ENCODE measurements around the gene RNF7. TPM values are rescaled to one million over a fixed set of nuclear protein-coding genes. Genes with fewer than 3 reads are reported as not detected.
A peak's percentile ranks its signal among the peaks of the same experiment; 100 is the strongest.

RNF7 gene
- polyA plus RNA-seq, 3 donors = 92.2 to 206 (median 187) TPM

GRCh38 chr3:141738891-141739363 is 829 bp downstream of the RNF7 start:
- no peak for TF ChIP-seq CTCF (IDR thresholded peaks at IDR 0.05)
- Mint-ChIP-seq H3K27ac (peak overlapping the region; percentile 98 to 100 (median 98)), H3K9me3 (no peaks in the 10 kb centered on the region), H3K4me3 (peak overlapping the region; percentile 94 to 99), H3K27me3 (ENCODE audit: low read depth in 3 of 3) (no peaks in the 10 kb centered on the region), H3K4me1 (peaks cover 47% of the 10 kb centered on the region), H3K36me3 (peaks cover 9 to 12% of the 10 kb centered on the region in 2 donors)
- Histone ChIP-seq H4K20me1 (ENCODE audit: insufficient read depth, low read length) (peaks cover 30% of the 10 kb centered on the region), H3K4me3 (replicated peaks in 1 of 3; ENCODE audit: low read depth in 2 of 3, low read length in 3 of 3) (peak overlapping the region; percentile 69 to 98 (median 87)), H3K27ac (ENCODE audit: low read depth in 1 of 2, low read length in 2 of 2) (peak overlapping the region; percentile 95 to 99), H3K9me3 (replicated peaks in 1 of 2; ENCODE audit: control insufficient read depth in 1 of 2, insufficient read depth in 1 of 2, low read length in 2 of 2) (no peaks in the 10 kb centered on the region), H3K4me1 (ENCODE audit: control insufficient read depth in 1 of 2, insufficient read depth in 2 of 2, low read length in 2 of 2) (peaks cover 25 to 37% of the 10 kb centered on the region in 2 donors), H3K9ac (ENCODE audit: insufficient read depth, low read length, poor library complexity, severe bottlenecking) (peak overlapping the region; percentile 96), H3K79me2 (ENCODE audit: insufficient read depth, low read length) (peaks cover 58% of the 10 kb centered on the region), H3K27me3 (ENCODE audit: control insufficient read depth in 2 of 2, insufficient read depth in 2 of 2, low read length in 2 of 2) (no peaks in the 10 kb centered on the region), H3K4me2 (replicated peaks; ENCODE audit: extremely low read depth, low read length, poor library complexity, severe bottlenecking) (peak overlapping the region; percentile 80), H2AFZ (ENCODE audit: insufficient read depth, low read depth, low read length, poor library complexity, severe bottlenecking) (peak overlapping the region; percentile 79), H3K36me3 (replicated peaks in 1 of 2; ENCODE audit: control insufficient read depth in 1 of 2, insufficient read depth in 2 of 2, low read length in 2 of 2) (peaks cover 6 to 11% of the 10 kb centered on the region in 2 donors)
- intact Hi-C loops (cut with micrococcal nuclease) = loop anchor here (2.0 to 10.0 kb wide), 5 partner anchors 54 to 254 kb away; partner anchors contain the start of gene RASA2 (in 1 of the 2)
- 5% methylated on average over 7 of the region's 11 CpGs for WGBS (ENCODE audit: insufficient coverage)
- peak; percentile 59 to 72 (median 60) for DNase-seq

GRCh38 chr3:141739731-141740130 is 1.6 kb downstream of the RNF7 start:
- Mint-ChIP-seq H3K36me3 (peaks cover 17 to 19% of the 10 kb centered on the region in 2 donors), H3K27me3 (ENCODE audit: low read depth in 3 of 3) (no peaks in the 10 kb centered on the region), H3K4me1 (peaks cover 47% of the 10 kb centered on the region), H3K27ac (peak overlapping the region in 5 of 7 donors; percentile 98 to 100 (median 98)), H3K4me3 (peak overlapping the region; percentile 94 to 99), H3K9me3 (no peaks in the 10 kb centered on the region)
- H3K79me2 ChIP-seq (ENCODE audit: insufficient read depth, low read length) = peaks cover 66% of the 10 kb centered on the region
- no peak overlapping the region for H2AFZ ChIP-seq (ENCODE audit: insufficient read depth, low read depth, low read length, poor library complexity, severe bottlenecking)
- no peaks in the 10 kb centered on the region for H3K9me3 ChIP-seq (replicated peaks in 1 of 2; ENCODE audit: control insufficient read depth in 1 of 2, insufficient read depth in 1 of 2, low read length in 2 of 2)
- H3K4me3 ChIP-seq (replicated peaks in 1 of 3; ENCODE audit: low read depth in 2 of 3, low read length in 3 of 3) = peak overlapping the region in 1 of 3 experiments; percentile 87
- no peak overlapping the region for H3K9ac ChIP-seq (ENCODE audit: insufficient read depth, low read length, poor library complexity, severe bottlenecking)
- intact Hi-C loops (cut with micrococcal nuclease) = loop anchor here (2.0 to 10.0 kb wide), 7 partner anchors 55 to 255 kb away; partner anchors contain the start of genes ATP1B3 (in 1 of the 2) and RASA2 (in 1 of the 2)
- DNase-seq = no peak
- peak overlapping the region in 1 of 2 donors; percentile 99 for H3K27ac ChIP-seq (ENCODE audit: low read depth in 1 of 2, low read length in 2 of 2)
- H3K4me2 ChIP-seq (replicated peaks; ENCODE audit: extremely low read depth, low read length, poor library complexity, severe bottlenecking) = peak overlapping the region; percentile 80
- H3K4me1 ChIP-seq (ENCODE audit: control insufficient read depth in 1 of 2, insufficient read depth in 2 of 2, low read length in 2 of 2) = peaks cover 25 to 37% of the 10 kb centered on the region in 2 donors
- 100% methylated on average over 1 of the region's 2 CpGs for WGBS (ENCODE audit: insufficient coverage)
- H3K36me3 ChIP-seq (replicated peaks in 1 of 2; ENCODE audit: control insufficient read depth in 1 of 2, insufficient read depth in 2 of 2, low read length in 2 of 2) = peaks cover 14 to 17% of the 10 kb centered on the region in 2 donors
- H3K27me3 ChIP-seq (ENCODE audit: control insufficient read depth in 2 of 2, insufficient read depth in 2 of 2, low read length in 2 of 2) = no peaks in the 10 kb centered on the region
- no peak for TF ChIP-seq CTCF (IDR thresholded peaks at IDR 0.05)
- peaks cover 38% of the 10 kb centered on the region for H4K20me1 ChIP-seq (ENCODE audit: insufficient read depth, low read length)

Data from CD14-positive monocyte (primary cell).